ENCODE data around the gene PSENEN.

GRCh38 chr19:35756377-35757230 is 11.2 kb downstream of the PSENEN start, which contains the start of gene HSPB6:
- TF ChIP-seq TAF1 (IDR thresholded peaks at IDR 0.05; ENCODE audit: borderline replicate concordance, insufficient read depth, low read length) (no peak), POLR2AphosphoS5 (IDR thresholded peaks at IDR 0.05; ENCODE audit: low read depth, low read length) (no peak)
